Spinal cord (tissue), 10 donors: Measurements from ENCODE around the gene TTC23. TPM values are rescaled to one million over a fixed set of nuclear protein-coding genes. Genes with fewer than 3 reads are reported as not detected.

Experiments used
- DNase-seq, 6 donors: peaks; one replicate each; pipeline versions ENCODE4 v3.0.0 to v3.0.0-alpha.2; 2013 to 2015; ENCODE audit warnings: low spot score in 6 of 6, low read depth in 4 of 6
- H3K27ac ChIP-seq: one replicate; pipeline ENCODE4 v1.5.1; 2013; ENCODE audit warnings: low read depth, low read length, control low read depth
- H3K27me3 ChIP-seq: one replicate; pipeline ENCODE4 v1.6.1; 2013; ENCODE audit warnings: low read length; ENCODE audit not compliant: control insufficient read depth, insufficient read depth
- H3K36me3 ChIP-seq: one replicate; pipeline ENCODE4 v1.6.1; 2013; ENCODE audit warnings: low read length; ENCODE audit not compliant: control insufficient read depth, insufficient read depth
- H3K4me1 ChIP-seq: one replicate; pipeline ENCODE4 v1.6.1; 2013; ENCODE audit warnings: low read length; ENCODE audit not compliant: control insufficient read depth, insufficient read depth
- H3K4me3 ChIP-seq: one replicate; pipeline ENCODE4 v1.5.1; 2013; ENCODE audit warnings: low read depth, low read length, control low read depth
- H3K9me3 ChIP-seq: one replicate; pipeline ENCODE4 v1.6.1; 2013; ENCODE audit warnings: low read length; ENCODE audit not compliant: control insufficient read depth, insufficient read depth
- WGBS: methylation state at CpG from one replicate; pipeline ENCODE4 v1.1.5; 2013; ENCODE audit warnings: missing lambda C conversion rate; ENCODE audit not compliant: insufficient coverage; 5-methylcytosine and 5-hydroxymethylcytosine counted together
- long read RNA-seq, 4 donors: transcript quantifications; one replicate each; lab custom pipeline, GENCODE V29; 2026
- polyA plus RNA-seq, 2 donors: library from polyadenylated mRNA; unstranded; fragments of 120-200 nt; gene quantifications; one replicate each; pipeline ENCODE4 v1.2.1, GENCODE V29; 2013; ENCODE audit not compliant: insufficient read length in 2 of 2
- total RNA-seq, 2 donors: library from RNA; depleted of rRNA in 1 of 2; stranded (reverse); fragments of 120-200 nt in 1 of 2; fragments of >200 nt in 1 of 2; gene quantifications; one replicate each; pipeline versions ENCODE4 v1.2.3 to v1.2.4, GENCODE V29; 2013 to 2014
- donor health status: healthy.

Gene TTC23
- total RNA-seq, result 10 to 100 TPM; 21.5 to 23.8 TPM
- 10 to 100 TPM; 14.8 to 16.5 TPM for polyA plus RNA-seq
- long read RNA-seq, donor 1, result 0 reads
- long read RNA-seq, donor 2, result 0 reads
- long read RNA-seq, donor 3, result 0 reads
- long read RNA-seq, donor 4, partial matches to known transcripts, result 0 of 1 reads
- long read RNA-seq, donor 4, other reads (novel, unspliced or antisense), result 0 of 1 reads

- Histone ChIP-seq H3K9me3 (no peaks in the 10 kb centered on the region), H3K36me3 (no peaks in the 10 kb centered on the region), H3K4me1 (no peaks in the 10 kb centered on the region), H3K27me3 (no peaks in the 10 kb centered on the region), H3K27ac (peak within 1 kb of the TSS; percentile 97), H3K4me3 (peak within 1 kb of the TSS; percentile 98)
- peak; percentile 39 to 88 (median 68) for DNase-seq
- WGBS, result 4% methylated on average over 6 of the region's 14 CpGs
These were observed at the start of gene TTC23 for GRCh38 chr15:99249270-99249841. TSS of gene TTC23 (minus strand) at chr15:99249581. CDS start at chr15:99228712, 20,869 bp downstream.

GRCh38 chr15:99296386-99296785 lies 47.0 kb upstream of the TTC23 start:
- Histone ChIP-seq H3K9me3 (no peaks in the 10 kb centered on the region), H3K4me3 (no peak overlapping the region), H3K27me3 (no peaks in the 10 kb centered on the region), H3K27ac (no peak overlapping the region), H3K36me3 (peaks cover 2% of the 10 kb centered on the region), H3K4me1 (no peaks in the 10 kb centered on the region)
- DNase-seq, result no peak
- 71% methylated on average over 1 of the region's 2 CpGs for WGBS

- Histone ChIP-seq H3K4me3 (no peak overlapping the region), H3K4me1 (no peaks in the 10 kb centered on the region), H3K9me3 (no peaks in the 10 kb centered on the region), H3K27ac (no peak overlapping the region), H3K36me3 (peaks cover 2% of the 10 kb centered on the region), H3K27me3 (no peaks in the 10 kb centered on the region)
- DNase-seq, result no peak
These were observed 46.5 kb upstream of the TTC23 start for GRCh38 chr15:99295840-99296239.

- Histone ChIP-seq H3K4me3 (no peak overlapping the region), H3K36me3 (peaks cover 9% of the 10 kb centered on the region), H3K27ac (no peak overlapping the region), H3K27me3 (no peaks in the 10 kb centered on the region), H3K9me3 (no peaks in the 10 kb centered on the region), H3K4me1 (no peaks in the 10 kb centered on the region)
- no peak for DNase-seq
These were observed 42.3 kb upstream of the TTC23 start for GRCh38 chr15:99291643-99292042.

- Histone ChIP-seq H3K9me3 (no peaks in the 10 kb centered on the region), H3K27ac (no peak overlapping the region), H3K36me3 (peaks cover 2% of the 10 kb centered on the region), H3K27me3 (no peaks in the 10 kb centered on the region), H3K4me1 (no peaks in the 10 kb centered on the region), H3K4me3 (no peak overlapping the region)
- DNase-seq, result no peak
These were observed 34.3 kb upstream of the TTC23 start for GRCh38 chr15:99283717-99284116.

- Histone ChIP-seq H3K9me3 (no peaks in the 10 kb centered on the region), H3K4me1 (no peaks in the 10 kb centered on the region), H3K27me3 (no peaks in the 10 kb centered on the region), H3K27ac (no peak overlapping the region), H3K4me3 (no peak overlapping the region), H3K36me3 (no peaks in the 10 kb centered on the region)
- DNase-seq, result no peak
- WGBS, result no CpG with 5 or more reads among the region's 5 CpGs
These were observed 33.2 kb upstream of the TTC23 start for GRCh38 chr15:99282586-99282985.

GRCh38 chr15:99282121-99282520 lies 32.7 kb upstream of the TTC23 start:
- H3K27me3 ChIP-seq, result no peaks in the 10 kb centered on the region
- DNase-seq, result no peak
- H3K36me3 ChIP-seq, result no peaks in the 10 kb centered on the region
- H3K27ac ChIP-seq, result no peak overlapping the region
- H3K4me1 ChIP-seq, result no peaks in the 10 kb centered on the region
- no peak overlapping the region for H3K4me3 ChIP-seq
- H3K9me3 ChIP-seq, result no peaks in the 10 kb centered on the region

- H3K27ac ChIP-seq, result no peak overlapping the region
- WGBS, result no CpG with 5 or more reads among the region's 3 CpGs
These were observed 30.4 kb upstream of the TTC23 start for GRCh38 chr15:99279827-99280226.

GRCh38 chr15:99279290-99279689 lies 29.9 kb upstream of the TTC23 start:
- Histone ChIP-seq H3K4me3 (no peak overlapping the region), H3K4me1 (no peaks in the 10 kb centered on the region), H3K27me3 (no peaks in the 10 kb centered on the region), H3K9me3 (no peaks in the 10 kb centered on the region), H3K36me3 (no peaks in the 10 kb centered on the region), H3K27ac (no peak overlapping the region)
- 100% methylated on average over 2 of the region's 3 CpGs for WGBS
- no peak for DNase-seq

More at GRCh38 chr15:99279827-99280226, 30.4 kb upstream of the TTC23 start:
- no peak for DNase-seq
- H3K4me3 ChIP-seq, result no peak overlapping the region
- no peaks in the 10 kb centered on the region for H3K4me1 ChIP-seq
- H3K9me3 ChIP-seq, result no peaks in the 10 kb centered on the region
- no peaks in the 10 kb centered on the region for H3K36me3 ChIP-seq
- no peaks in the 10 kb centered on the region for H3K27me3 ChIP-seq

- H3K27ac ChIP-seq, result no peak overlapping the region
- WGBS, result 79% methylated on average over 4 of the region's 9 CpGs
- no peak for DNase-seq
These were observed 26.2 kb upstream of the TTC23 start for GRCh38 chr15:99275525-99276128.

More at GRCh38 chr15:99275525-99276128, 26.2 kb upstream of the TTC23 start:
- Histone ChIP-seq H3K4me3 (no peak overlapping the region), H3K36me3 (no peaks in the 10 kb centered on the region), H3K27me3 (no peaks in the 10 kb centered on the region), H3K4me1 (no peaks in the 10 kb centered on the region), H3K9me3 (no peaks in the 10 kb centered on the region)
